HepG2 (cell line): Measurements from ENCODE around the gene ELMO2. TPM values are rescaled to one million over a fixed set of nuclear protein-coding genes. Genes with fewer than 3 reads are reported as not detected.

Source experiments
- ATAC-seq: fragments of 200-7000 bp; cut with Tn5 transposase; 3 replicates; pipeline ENCODE4 v1.9.1; 2020; ENCODE audit warnings: mild to moderate bottlenecking, moderate library complexity
- BruUV-seq: library from RNA; stranded (reverse); fragments of 400-500 nt; replicated peaks from 2 replicates; lab custom pipeline; 2021; lab: Mats Ljungman, UMichigan
- CTCF ChIA-PET: fragments of 300-600 bp; formaldehyde crosslinking; extraction: SDS; loops from one replicate; lab custom pipeline; 2021; ENCODE audit warnings: low total read pairs, inconsistent platforms, low intra/inter-chr PET ratio; lab: Yijun Ruan, JAX
- POLR2A ChIA-PET: fragments of 350-600 bp; sonication (Branson Sonifier 250); formaldehyde crosslinking; loops from one replicate; lab custom pipeline; 2020; ENCODE audit warnings: antibody characterized with exemption, inconsistent platforms; lab: Yijun Ruan, JAX
- DNase-seq: peaks from one replicate; pipeline ENCODE4 v3.0.0-alpha.2; 2015; ENCODE audit warnings: low spot score
- FAIRE-seq: peaks from 3 replicates; lab custom pipeline; 2011; peaks lifted over from hg19 to GRCh38; lab: Jason Lieb, UNC
- H2AFZ ChIP-seq: one replicate; pipeline ENCODE4 v1.6.1; 2011; ENCODE audit warnings: low read length, inconsistent platforms
- H3K27ac ChIP-seq: fragments of 300-600 bp; 3 replicates; pipeline ENCODE4 v1.8.0; 2011; ENCODE audit warnings: mixed run types, mild to moderate bottlenecking, mixed read lengths, low read length, inconsistent platforms; ENCODE audit not compliant: insufficient read depth; ENCODE audit errors: extremely low read length
- H3K27me3 ChIP-seq, 2 experiments: fragments of 200-600 bp in 1 of 2; 2 replicates in 1 of 2; 3 replicates in 1 of 2; pipeline versions ENCODE4 v1.6.0 to v1.8.0; 2011; ENCODE audit warnings: low read length in 2 of 2, mild to moderate bottlenecking in 2 of 2, moderate library complexity in 2 of 2, inconsistent platforms in 1 of 2; ENCODE audit not compliant: insufficient read depth in 2 of 2, control insufficient read depth in 1 of 2
- H3K36me3 ChIP-seq, 2 experiments: fragments of 200-600 bp in 1 of 2; replicated peaks in 1 of 2; 2 replicates in 1 of 2; 3 replicates in 1 of 2; pipeline versions ENCODE4 v1.5.1 to v1.8.0; 2011; ENCODE audit warnings: low read length in 2 of 2, inconsistent platforms in 1 of 2; ENCODE audit not compliant: insufficient read depth in 2 of 2, control insufficient read depth in 1 of 2
- H3K4me1 ChIP-seq: 2 replicates; pipeline ENCODE4 v1.5.1; 2012; ENCODE audit warnings: low read length, inconsistent platforms; ENCODE audit not compliant: insufficient read depth
- H3K4me2 ChIP-seq: 2 replicates; pipeline ENCODE4 v1.6.0; 2011; ENCODE audit warnings: low read depth, low read length, inconsistent platforms
- H3K4me3 ChIP-seq, 3 experiments: fragments of 200-600 bp in 1 of 3; sonication (generic), shearing (Covaris generic) in 1 of 3; replicated peaks in 1 of 3; 2 replicates each; pipeline ENCODE4 v1.5.1; 2011 to 2016; ENCODE audit warnings: low read length in 3 of 3, inconsistent platforms in 2 of 3, low read depth in 2 of 3, mild to moderate bottlenecking in 2 of 3, control low read depth in 1 of 3, mixed read lengths in 1 of 3; ENCODE audit not compliant: insufficient read depth in 1 of 3
- H3K79me2 ChIP-seq: one replicate; pipeline ENCODE4 v1.6.1; 2011; ENCODE audit warnings: low read length, inconsistent platforms; ENCODE audit not compliant: insufficient read depth
- H3K9ac ChIP-seq: 2 replicates; pipeline ENCODE4 v1.6.0; 2011; ENCODE audit warnings: mild to moderate bottlenecking, low read depth, low read length, inconsistent platforms; ENCODE audit not compliant: insufficient read depth
- H3K9me3 ChIP-seq: 2 replicates; pipeline ENCODE4 v1.5.1; 2012; ENCODE audit warnings: mild to moderate bottlenecking, low read length
- H4K20me1 ChIP-seq: 2 replicates; pipeline ENCODE4 v1.6.0; 2011; ENCODE audit warnings: inconsistent platforms, mild to moderate bottlenecking, low read length, moderate library complexity; ENCODE audit not compliant: insufficient read depth
- E2F2 ChIP-seq: sonication (generic); formaldehyde crosslinking; IDR thresholded peaks from 2 replicates; pipeline ENCODE4 v1.4.0; 2020; ENCODE audit warnings: missing genetic modification reagents, borderline replicate concordance
- ETS1 ChIP-seq: sonication (generic); formaldehyde crosslinking; IDR thresholded peaks from 2 replicates; pipeline ENCODE4 v1.4.0; 2020; ENCODE audit warnings: missing genetic modification reagents
- GTF2F1 ChIP-seq: fragments of 150-350 bp; IDR thresholded peaks from 2 replicates; pipeline ENCODE4 v1.6.1; 2014; ENCODE audit warnings: low read length
- JARID2 ChIP-seq: sonication (generic); formaldehyde crosslinking; IDR thresholded peaks from 2 replicates; pipeline ENCODE4 v1.8.1; 2023; ENCODE audit warnings: missing genetic modification reagents, inconsistent platforms; ENCODE audit not compliant: insufficient replicate concordance
- KLF16 ChIP-seq, 2 experiments: sonication (generic) in 1 of 2; formaldehyde crosslinking in 1 of 2; IDR thresholded peaks; 2 replicates each; pipeline versions ENCODE4 v1.6.1 to v1.8.0; 2016 to 2023; ENCODE audit warnings: missing genetic modification reagents in 2 of 2, missing compliant biosample characterization in 1 of 2
- NR0B2 ChIP-seq: sonication (generic); formaldehyde crosslinking; IDR thresholded peaks from 2 replicates; pipeline ENCODE4 v1.4.0; 2020; ENCODE audit warnings: mild to moderate bottlenecking, missing genetic modification reagents
- ZBTB44 ChIP-seq: sonication (generic); formaldehyde crosslinking; IDR thresholded peaks from 2 replicates; pipeline ENCODE4 v1.4.0; 2020; ENCODE audit warnings: missing genetic modification reagents
- ZBTB7A ChIP-seq: sonication (generic); formaldehyde crosslinking; IDR thresholded peaks from 2 replicates; pipeline ENCODE4 v1.8.0; 2022; ENCODE audit warnings: mild to moderate bottlenecking, missing genetic modification reagents
- ZBTB7B ChIP-seq: sonication (generic); formaldehyde crosslinking; IDR thresholded peaks from 2 replicates; pipeline ENCODE4 v1.4.0; 2020; ENCODE audit warnings: missing genetic modification reagents
- ZNF441 ChIP-seq: sonication (generic); formaldehyde crosslinking; IDR thresholded peaks from 2 replicates; pipeline ENCODE4 v1.7.0; 2021; ENCODE audit warnings: missing genetic modification reagents, borderline replicate concordance
- ZNF446 ChIP-seq: sonication (generic); formaldehyde crosslinking; IDR thresholded peaks from 2 replicates; pipeline ENCODE4 v1.5.0; 2020; ENCODE audit warnings: mild to moderate bottlenecking, missing genetic modification reagents
- ZNF563 ChIP-seq: sonication (generic); formaldehyde crosslinking; IDR thresholded peaks from 2 replicates; pipeline ENCODE4 v1.8.0; 2022; ENCODE audit warnings: mild to moderate bottlenecking, moderate library complexity, missing genetic modification reagents
- ZNF576 ChIP-seq: sonication (generic); formaldehyde crosslinking; IDR thresholded peaks from 2 replicates; pipeline ENCODE4 v1.4.0; 2020; ENCODE audit warnings: mild to moderate bottlenecking, missing genetic modification reagents
- ZNF749 ChIP-seq: sonication (generic); formaldehyde crosslinking; IDR thresholded peaks from 2 replicates; pipeline ENCODE4 v1.8.0; 2022; ENCODE audit warnings: mild to moderate bottlenecking, missing genetic modification reagents, moderate library complexity, borderline replicate concordance
- WGBS: methylation state at CpG from one replicate; pipeline ENCODE4 v1.1.6; 2017; ENCODE audit warnings: low lambda C conversion rate; 5-methylcytosine and 5-hydroxymethylcytosine counted together
- in situ Hi-C: cut with HindIII; loops from 2 replicates; pipeline ENCODE4 v1.10.0; 2017; ENCODE audit warnings: low pct_unique_long_range_greater_than_20kb; ENCODE audit not compliant: extremely low pct_ligation_motif_present
- intact Hi-C: fragments of 100-400 bp; cut with micrococcal nuclease; formaldehyde crosslinking; loops from one replicate; pipeline ENCODE4 v1.10.0; 2022; ENCODE audit not compliant: unreplicated experiment
- polyA plus RNA-seq, 8 experiments: library from polyadenylated mRNA; depleted of rRNA in 3 of 8; stranded (reverse) in 7 of 8; unstranded in 1 of 8; fragments of >200 nt; fragmentation: Illumina TruSeq in 4 of 8; extraction: Trizol in 4 of 8; gene quantifications; 2 replicates each; pipeline versions ENCODE4 v1.2.1 to v1.2.3, GENCODE V29; 2011 to 2016; ENCODE audit warnings: low read depth in 4 of 8, missing spikeins in 1 of 8, mixed read lengths in 1 of 8; ENCODE audit not compliant: insufficient read depth in 1 of 8
- total RNA-seq, 5 experiments: library from RNA; depleted of rRNA; stranded (reverse); fragments of >200 nt; fragmentation: Illumina TruSeq; extraction: Trizol; gene quantifications; 2 replicates each; pipeline ENCODE4 v1.2.3, GENCODE V29; 2016; ENCODE audit warnings: low read depth in 1 of 5

Gene ELMO2
- total and polyA plus RNA-seq, 2 of the 13 experiments (the other 11 are each of a cell fraction or from before 2014, with no cell fraction given): 30.6 to 35.7 TPM

GRCh38 chr20:46393967-46394366 lies 12.4 kb downstream of the ELMO2 start:
- DNase-seq: no peak
- TF ChIP-seq KLF16 (CRISPR knock-in tag; IDR thresholded peaks at IDR 0.05): no peak
- no peak for TF ChIP-seq GTF2F1
- no peak for TF ChIP-seq ETS1 (CRISPR knock-in tag)
- TF ChIP-seq ZBTB7B: no peak
- TF ChIP-seq ZNF576 (CRISPR knock-in tag): no peak
- no peak for TF ChIP-seq E2F2 (CRISPR knock-in tag)
- TF ChIP-seq NR0B2 (CRISPR knock-in tag): 0 out of 2 replicates have a peak, but pooled peaks have one; percentile 26
- 0 out of 2 replicates have a peak, but pooled peaks have one; percentile 30 for TF ChIP-seq ZBTB7A (CRISPR knock-in tag)
- no peak for TF ChIP-seq ZNF749 (CRISPR knock-in tag)
- no peak for TF ChIP-seq ZBTB44 (CRISPR knock-in tag)
- TF ChIP-seq ZNF563 (CRISPR knock-in tag): no peak
- no peak for TF ChIP-seq ZNF441 (CRISPR knock-in tag)
- TF ChIP-seq JARID2 (CRISPR knock-in tag): no peak
- no peak for TF ChIP-seq ZNF446 (CRISPR knock-in tag)
- TF ChIP-seq, all 625 proteins: peak for 2
- ChIA-PET POLR2A (interaction anchor here (1.4 kb wide), 1 partner anchor 30 kb away, joined by 5 read pairs; no protein-coding TSS in a partner anchor), CTCF (no interaction called here)
- Histone ChIP-seq H3K27ac (no peak overlapping the region), H3K4me2 (no peak overlapping the region), H4K20me1 (peaks cover 2% of the 10 kb centered on the region; the same call in 1 of the 2 replicates), H3K9ac (no peak overlapping the region), H3K79me2 (peaks cover 13% of the 10 kb centered on the region), H3K4me3 (no peak overlapping the region), H2AFZ (no peak overlapping the region), H3K9me3 (no peaks in the 10 kb centered on the region), H3K27me3 (no peaks in the 10 kb centered on the region), H3K4me1 (no peaks in the 10 kb centered on the region), H3K36me3 (peaks cover 24 to 74% of the 10 kb centered on the region in 2 experiments)
- BruUV-seq: no TSS peak
- intact Hi-C loops (no loop called here), in situ Hi-C loops (no loop called here)
- FAIRE-seq (no peak), ATAC-seq (no peak)
- 90% methylated on average over 6 of the region's 6 CpGs for WGBS
